Natural killer cell (primary cell): ENCODE results near the gene MTURN. TPM values are rescaled to one million over a fixed set of nuclear protein-coding genes. Genes with fewer than 3 reads are reported as not detected.

Experiments
- ATAC-seq, 3 donors: fragments of 150-1000 bp in 2 of 3; fragments of 200-7000 bp in 1 of 3; cut with Tn5 transposase; 1 replicate in 1 of 3; 2 replicates in 2 of 3; pipeline ENCODE4 v1.10.0; 2021; ENCODE audit warnings: mild to moderate bottlenecking in 2 of 3, moderate library complexity in 2 of 3
- DNase-seq, 2 donors: peaks; one replicate each; pipeline versions ENCODE4 v3.0.0 to v3.0.0-alpha.2; 2013 to 2021; ENCODE audit warnings: mixed read lengths in 1 of 2
- H3K27ac ChIP-seq: one replicate; pipeline ENCODE4 v1.5.1; 2013; ENCODE audit warnings: mild to moderate bottlenecking, low read length
- H3K27me3 ChIP-seq: one replicate; pipeline ENCODE4 v1.6.1; 2013; ENCODE audit warnings: low read length; ENCODE audit not compliant: control insufficient read depth, insufficient read depth
- H3K36me3 ChIP-seq: one replicate; pipeline ENCODE4 v1.6.1; 2013; ENCODE audit warnings: low read length; ENCODE audit not compliant: control insufficient read depth, insufficient read depth
- H3K4me1 ChIP-seq: one replicate; pipeline ENCODE4 v1.6.1; 2013; ENCODE audit warnings: low read length; ENCODE audit not compliant: control insufficient read depth, insufficient read depth
- H3K4me3 ChIP-seq: one replicate; pipeline ENCODE4 v1.5.1; 2013; ENCODE audit warnings: low read length
- H3K9me3 ChIP-seq: one replicate; pipeline ENCODE4 v1.6.1; 2013; ENCODE audit warnings: low read length; ENCODE audit not compliant: control insufficient read depth, insufficient read depth
- H3K27ac Mint-ChIP-seq, 2 donors: one replicate each; pipeline ENCODE4 v1.8.0; 2022; ENCODE audit warnings: mild to moderate bottlenecking in 2 of 2, mixed read lengths in 2 of 2, moderate library complexity in 1 of 2
- H3K27me3 Mint-ChIP-seq, 2 donors: one replicate each; pipeline ENCODE4 v1.8.0; 2022; ENCODE audit warnings: low read depth in 2 of 2, mixed read lengths in 2 of 2
- H3K36me3 Mint-ChIP-seq: one replicate; pipeline ENCODE4 v1.8.0; 2022; ENCODE audit warnings: mixed read lengths
- H3K4me1 Mint-ChIP-seq, 2 donors: one replicate each; pipeline ENCODE4 v1.8.0; 2022; ENCODE audit warnings: mixed read lengths in 2 of 2
- H3K4me3 Mint-ChIP-seq: one replicate; pipeline ENCODE4 v1.8.0; 2022; ENCODE audit warnings: mild to moderate bottlenecking, moderate library complexity, mixed read lengths
- H3K9me3 Mint-ChIP-seq, 2 donors: one replicate each; pipeline ENCODE4 v1.8.0; 2022; ENCODE audit warnings: mixed read lengths in 2 of 2
- WGBS: methylation state at CpG from one replicate; pipeline ENCODE4 v1.1.7; 2013; ENCODE audit warnings: missing lambda C conversion rate; ENCODE audit not compliant: insufficient coverage; 5-methylcytosine and 5-hydroxymethylcytosine counted together
- intact Hi-C: fragments of 100-400 bp; cut with micrococcal nuclease; formaldehyde crosslinking; loops from one replicate; pipeline ENCODE4 v1.14.2; 2022
- total RNA-seq, 4 donors: library from RNA; stranded (reverse); fragments of 120-200 nt in 1 of 4; gene quantifications; one replicate each; pipeline versions ENCODE4 v1.2.3 to v1.2.4, GENCODE V29; 2013 to 2022
- TF ChIP-seq, protein P1 (sequence below): fragments of 200-600 bp; IDR thresholded peaks from one replicate; pipeline ENCODE4 v1.8.0; 2022; ENCODE audit warnings: antibody characterized with exemption

MTURN gene
- total RNA-seq, 3 donors from 2014 or later (not counting 1 experiment from before 2014, with no cell fraction given) = 31.6 to 37.3 (median 32.8) TPM

DNA sequence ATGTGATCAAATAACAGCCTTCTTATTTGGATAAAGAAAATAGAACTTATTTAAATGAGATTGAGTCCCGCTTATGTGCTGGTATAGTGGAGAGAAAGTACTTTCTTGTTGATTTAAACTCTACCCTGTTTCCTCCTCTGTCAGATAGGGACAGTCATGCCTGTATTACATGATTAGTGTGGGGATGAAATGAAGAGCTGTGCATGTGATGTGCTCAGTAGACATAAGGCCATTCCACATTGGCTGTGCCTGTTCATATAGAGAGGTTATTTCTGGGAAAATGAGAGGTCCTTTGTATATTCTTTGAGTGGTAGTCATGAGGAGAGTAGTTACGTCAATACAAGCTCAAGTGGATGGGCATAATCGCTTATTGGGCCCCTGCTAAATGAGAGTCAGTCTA lies 5.7 kb downstream of the MTURN start:
- intact Hi-C loops = no loop called here
- H3K27me3 ChIP-seq = no peaks in the 10 kb centered on the region
- H3K36me3 ChIP-seq = no peaks in the 10 kb centered on the region
- Mint-ChIP-seq H3K27me3 (no peaks in the 10 kb centered on the region), H3K9me3 (no peaks in the 10 kb centered on the region), H3K4me3 (no peak overlapping the region), H3K36me3 (no peaks in the 10 kb centered on the region), H3K27ac (no peak overlapping the region), H3K4me1 (peaks cover 0 to 6% of the 10 kb centered on the region in 2 donors)
- H3K4me3 ChIP-seq = no peak overlapping the region
- 100% methylated on average over 2 of the region's 3 CpGs for WGBS
- DNase-seq (no peak), ATAC-seq (no peak)
- TF ChIP-seq, protein P1, sequence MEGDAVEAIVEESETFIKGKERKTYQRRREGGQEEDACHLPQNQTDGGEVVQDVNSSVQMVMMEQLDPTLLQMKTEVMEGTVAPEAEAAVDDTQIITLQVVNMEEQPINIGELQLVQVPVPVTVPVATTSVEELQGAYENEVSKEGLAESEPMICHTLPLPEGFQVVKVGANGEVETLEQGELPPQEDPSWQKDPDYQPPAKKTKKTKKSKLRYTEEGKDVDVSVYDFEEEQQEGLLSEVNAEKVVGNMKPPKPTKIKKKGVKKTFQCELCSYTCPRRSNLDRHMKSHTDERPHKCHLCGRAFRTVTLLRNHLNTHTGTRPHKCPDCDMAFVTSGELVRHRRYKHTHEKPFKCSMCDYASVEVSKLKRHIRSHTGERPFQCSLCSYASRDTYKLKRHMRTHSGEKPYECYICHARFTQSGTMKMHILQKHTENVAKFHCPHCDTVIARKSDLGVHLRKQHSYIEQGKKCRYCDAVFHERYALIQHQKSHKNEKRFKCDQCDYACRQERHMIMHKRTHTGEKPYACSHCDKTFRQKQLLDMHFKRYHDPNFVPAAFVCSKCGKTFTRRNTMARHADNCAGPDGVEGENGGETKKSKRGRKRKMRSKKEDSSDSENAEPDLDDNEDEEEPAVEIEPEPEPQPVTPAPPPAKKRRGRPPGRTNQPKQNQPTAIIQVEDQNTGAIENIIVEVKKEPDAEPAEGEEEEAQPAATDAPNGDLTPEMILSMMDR = no peak
- H3K4me1 ChIP-seq = peaks cover 12% of the 10 kb centered on the region
- H3K9me3 ChIP-seq = no peaks in the 10 kb centered on the region
- no peak overlapping the region for H3K27ac ChIP-seq

DNA sequence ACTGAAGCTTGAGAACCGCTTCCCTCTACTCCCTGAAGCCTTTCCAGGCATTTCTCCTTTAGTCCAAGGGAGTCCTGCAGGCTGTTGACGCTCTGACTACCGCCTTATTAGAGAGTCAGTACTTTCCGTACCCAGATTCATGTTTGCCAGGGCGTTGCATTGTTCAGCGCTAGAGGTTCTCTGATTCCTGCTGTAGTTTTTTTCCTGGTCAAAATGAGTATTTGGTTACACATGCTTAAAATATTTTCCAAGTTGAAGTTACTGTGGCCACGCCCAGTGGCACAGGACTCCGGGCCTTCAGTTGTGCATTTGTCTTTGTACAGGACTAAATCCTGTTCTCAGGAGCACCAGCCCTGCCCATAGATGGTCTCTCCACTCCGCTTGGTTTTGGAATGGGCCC lies 7.9 kb downstream of the MTURN start:
- H3K4me1 ChIP-seq = no peaks in the 10 kb centered on the region
- no peaks in the 10 kb centered on the region for H3K9me3 ChIP-seq
- no peaks in the 10 kb centered on the region for H3K27me3 Mint-ChIP-seq
- H3K9me3 Mint-ChIP-seq = no peaks in the 10 kb centered on the region
- no peak overlapping the region for H3K4me3 Mint-ChIP-seq
- WGBS = 96% methylated on average over 9 of the region's 9 CpGs
- no peak overlapping the region for H3K27ac ChIP-seq
- H3K4me3 ChIP-seq = no peak overlapping the region
- ATAC-seq (no peak), DNase-seq (no peak)
- H3K36me3 ChIP-seq = no peaks in the 10 kb centered on the region
- intact Hi-C loops = no loop called here
- H3K27me3 ChIP-seq = no peaks in the 10 kb centered on the region
- no peaks in the 10 kb centered on the region for H3K36me3 Mint-ChIP-seq
- no peak overlapping the region for H3K27ac Mint-ChIP-seq
- TF ChIP-seq, protein P1 = no peak
- no peaks in the 10 kb centered on the region for H3K4me1 Mint-ChIP-seq

DNA sequence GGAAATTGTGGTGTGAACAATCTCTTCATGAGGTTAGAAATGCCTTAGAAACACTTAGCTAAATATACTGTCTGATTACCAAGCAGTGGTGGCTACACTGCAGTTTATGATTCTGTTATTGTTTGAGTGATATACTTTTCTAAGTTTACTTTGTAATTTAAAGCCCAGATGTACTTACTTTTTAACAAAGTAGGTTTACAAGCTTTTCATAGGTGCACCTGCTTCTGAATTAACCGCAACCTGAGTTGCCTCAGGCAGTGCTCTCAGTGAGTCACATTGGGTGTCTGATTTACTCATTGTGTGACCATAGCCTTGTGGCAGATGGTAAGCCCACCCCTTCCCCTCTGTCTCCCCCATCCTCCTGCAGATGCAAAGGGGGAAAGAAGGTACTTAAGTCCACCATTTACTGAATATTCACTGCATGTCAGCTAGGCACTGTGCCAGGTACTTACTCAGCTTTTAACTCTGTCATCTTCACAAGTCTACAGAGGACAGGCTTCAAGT lies 9.0 kb downstream of the MTURN start:
- Histone ChIP-seq H3K4me1 (peaks cover 2% of the 10 kb centered on the region), H3K27me3 (no peaks in the 10 kb centered on the region), H3K9me3 (no peaks in the 10 kb centered on the region), H3K27ac (no peak overlapping the region), H3K36me3 (no peaks in the 10 kb centered on the region), H3K4me3 (no peak overlapping the region)
- no peaks in the 10 kb centered on the region for H3K9me3 Mint-ChIP-seq
- DNase-seq (no peak), ATAC-seq (no peak)
- WGBS = 86% methylated on average over 1 of the region's 1 CpG
- peaks cover 0 to 2% of the 10 kb centered on the region in 2 donors for H3K27me3 Mint-ChIP-seq
- no peaks in the 10 kb centered on the region for H3K4me1 Mint-ChIP-seq
- no peaks in the 10 kb centered on the region for H3K36me3 Mint-ChIP-seq
- intact Hi-C loops = no loop called here
- TF ChIP-seq, protein P1 = no peak
- no peak overlapping the region for H3K4me3 Mint-ChIP-seq
- no peak overlapping the region for H3K27ac Mint-ChIP-seq

DNA sequence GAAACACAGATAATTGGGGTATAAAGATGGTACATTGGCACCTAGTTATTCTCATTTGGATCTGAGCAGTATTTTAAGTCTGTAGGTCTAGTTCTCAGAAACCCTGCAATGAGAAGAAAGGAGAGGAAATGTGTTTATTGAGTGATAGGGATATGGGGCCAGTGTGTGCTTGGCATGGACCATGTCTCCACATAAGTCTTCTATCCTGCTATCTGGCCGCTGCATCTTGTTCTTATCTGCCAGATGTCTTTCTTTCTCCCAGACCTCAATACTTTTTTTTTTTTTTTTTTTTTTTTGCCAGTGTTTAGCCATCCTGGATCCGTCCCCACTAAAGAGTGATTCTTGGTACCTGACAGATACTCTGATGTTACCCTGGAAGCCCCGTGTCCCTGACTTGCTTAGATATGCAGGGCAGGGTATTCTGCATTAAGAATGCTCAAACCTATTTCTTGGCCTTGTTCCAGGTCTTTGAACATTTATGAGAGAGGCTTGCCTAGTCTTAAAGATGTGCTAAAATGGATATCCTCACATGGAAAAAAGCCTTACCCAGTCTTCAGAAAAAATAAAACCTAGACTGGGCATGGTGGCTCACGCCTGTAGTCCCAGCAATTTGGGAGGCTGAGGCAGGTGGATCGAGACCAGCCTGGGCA lies 10.0 kb downstream of the MTURN start:
- no peak overlapping the region for H3K27ac ChIP-seq
- intact Hi-C loops = no loop called here
- Mint-ChIP-seq H3K4me1 (no peaks in the 10 kb centered on the region), H3K4me3 (no peak overlapping the region), H3K9me3 (no peaks in the 10 kb centered on the region), H3K27ac (no peak overlapping the region), H3K27me3 (peaks cover 0 to 2% of the 10 kb centered on the region in 2 donors), H3K36me3 (no peaks in the 10 kb centered on the region)
- 85% methylated on average over 5 of the region's 5 CpGs for WGBS
- no peak for ATAC-seq
- TF ChIP-seq, protein P1 = no peak
- no peak for DNase-seq
- no peaks in the 10 kb centered on the region for H3K9me3 ChIP-seq
- peaks cover 8% of the 10 kb centered on the region for H3K4me1 ChIP-seq
- no peaks in the 10 kb centered on the region for H3K36me3 ChIP-seq
- H3K4me3 ChIP-seq = no peak overlapping the region
- H3K27me3 ChIP-seq = no peaks in the 10 kb centered on the region
